A549 (cell line): ENCODE measurements around the gene SLC25A30.
"Not testable (repeated sequence)": the region's sequence is repeated elsewhere in the genome, so short reads cannot be mapped to it uniquely, and the experiment has no call there.

ENCODE experiments used
- CBX2 ChIP-seq: fragments of 200-600 bp; sonication (generic); IDR thresholded peaks from 2 replicates; pipeline ENCODE4 v1.6.1; 2016; ENCODE audit warnings: low read depth, mild to moderate bottlenecking, borderline replicate concordance
- CHD2 ChIP-seq: fragments of 150-350 bp; IDR thresholded peaks from 2 replicates; pipeline ENCODE4 v1.6.1; 2014; ENCODE audit warnings: low read length; ENCODE audit not compliant: partially characterized antibody
- CHD4 ChIP-seq: fragments of 200-600 bp; sonication (generic); IDR thresholded peaks from 2 replicates; pipeline ENCODE4 v1.6.1; 2016; ENCODE audit warnings: antibody characterized with exemption, mild to moderate bottlenecking, borderline replicate concordance
- CTCF ChIP-seq: fragments of >200 bp; sonication (Bioruptor Twin); formaldehyde crosslinking; IDR thresholded peaks from 3 replicates; pipeline ENCODE4 v1.5.1; 2016
- ELK1 ChIP-seq: fragments of 150-350 bp; IDR thresholded peaks from 2 replicates; pipeline ENCODE4 v1.6.1; 2014; ENCODE audit warnings: low read depth, mild to moderate bottlenecking, low read length
- EP300 ChIP-seq, 2 experiments: fragments of >200 bp; sonication (Bioruptor Twin); formaldehyde crosslinking; IDR thresholded peaks; 2 replicates in 1 of 2; 3 replicates in 1 of 2; pipeline ENCODE4 v1.6.1; 2016 to 2017
- HOXB5 ChIP-seq: fragments of 250-450 bp; sonication (Bioruptor Pico); IDR thresholded peaks from 2 replicates; pipeline ENCODE4 v1.5.0; 2020; ENCODE audit warnings: mild to moderate bottlenecking, moderate library complexity
- JUNB ChIP-seq: fragments of >200 bp; sonication (Bioruptor Twin); formaldehyde crosslinking; IDR thresholded peaks from 2 replicates; pipeline ENCODE4 v1.6.1; 2016
- MAZ ChIP-seq: fragments of 150-350 bp; IDR thresholded peaks from 2 replicates; pipeline ENCODE4 v1.6.1; 2014; ENCODE audit warnings: antibody characterized with exemption, low read depth, low read length, borderline replicate concordance
- MYC ChIP-seq: IDR thresholded peaks from 2 replicates; pipeline ENCODE4 v1.6.1; 2012; ENCODE audit warnings: mild to moderate bottlenecking, inconsistent platforms, low read length, improper control_type of control experiment, borderline replicate concordance
- NPAS2 ChIP-seq: fragments of 250-450 bp; sonication (Bioruptor Pico); IDR thresholded peaks from 2 replicates; pipeline ENCODE4 v1.8.0; 2022; ENCODE audit warnings: mild to moderate bottlenecking, moderate library complexity, borderline replicate concordance
- POLR2A ChIP-seq: IDR thresholded peaks from 2 replicates; pipeline ENCODE4 v1.6.1; 2012; ENCODE audit warnings: mild to moderate bottlenecking, low read length
- RARB ChIP-seq: fragments of 250-450 bp; sonication (Bioruptor Pico); IDR thresholded peaks from 2 replicates; pipeline ENCODE4 v1.8.0; 2021; ENCODE audit warnings: mild to moderate bottlenecking, moderate library complexity
- USF2 ChIP-seq: fragments of 450-650 bp; IDR thresholded peaks from 2 replicates; pipeline ENCODE4 v1.6.1; 2014; ENCODE audit warnings: antibody characterized with exemption

GRCh38 chr13:45391128-45391527, 27.0 kb downstream of the SLC25A30 start:
- TF ChIP-seq USF2; ELK1; CTCF; POLR2A; EP300 (IDR thresholded peaks at IDR 0.05); JUNB; CBX2; NPAS2 (CRISPR knock-in tag); CHD2; CHD4; MAZ; MYC; HOXB5 (CRISPR knock-in tag); RARB (CRISPR knock-in tag): not testable (repeated sequence)
